Suprapubic skin (tissue), 4 donors: ENCODE results near the gene MAP1LC3B. TPM values are rescaled to one million over a fixed set of nuclear protein-coding genes. Genes with fewer than 3 reads are reported as not detected.

Source experiments
- DNase-seq, 2 donors: peaks; one replicate each; pipeline ENCODE4 v3.0.0-alpha.2; 2019; ENCODE audit warnings: low spot score in 2 of 2
- H3K27ac ChIP-seq: fragments of 200-600 bp; sonication (generic); one replicate; pipeline ENCODE4 v1.5.1; 2019
- H3K27me3 ChIP-seq: fragments of 200-600 bp; sonication (generic); one replicate; pipeline ENCODE4 v1.5.1; 2019
- H3K36me3 ChIP-seq: fragments of 200-600 bp; sonication (generic); one replicate; pipeline ENCODE4 v1.5.1; 2019
- H3K4me1 ChIP-seq: fragments of 200-600 bp; sonication (generic); one replicate; pipeline ENCODE4 v1.5.1; 2019
- H3K4me3 ChIP-seq: fragments of 200-600 bp; sonication (generic); one replicate; pipeline ENCODE4 v1.5.1; 2019; ENCODE audit warnings: mild to moderate bottlenecking
- H3K9me3 ChIP-seq: fragments of 200-600 bp; sonication (generic); one replicate; pipeline ENCODE4 v1.5.1; 2019
- CTCF ChIP-seq, 2 donors: fragments of 200-600 bp in 1 of 2; fragments of 450-650 bp in 1 of 2; sonication (generic) in 1 of 2; IDR thresholded peaks; one replicate each; pipeline ENCODE4 v1.5.1; 2016 to 2019; ENCODE audit warnings: antibody characterized with exemption in 2 of 2, mild to moderate bottlenecking in 1 of 2, moderate library complexity in 1 of 2
- EP300 ChIP-seq: sonication (generic); formaldehyde crosslinking; IDR thresholded peaks from one replicate; pipeline ENCODE4 v1.6.1; 2017; ENCODE audit warnings: antibody characterized with exemption
- POLR2A ChIP-seq, 2 donors: fragments of 450-650 bp; IDR thresholded peaks; one replicate each; pipeline ENCODE4 v1.6.1; 2017; ENCODE audit warnings: antibody characterized with exemption in 2 of 2, mild to moderate bottlenecking in 2 of 2, moderate library complexity in 2 of 2
- POLR2AphosphoS5 ChIP-seq, 3 donors: sonication (generic); formaldehyde crosslinking; IDR thresholded peaks; one replicate each; pipeline ENCODE4 v1.6.1; 2017; ENCODE audit warnings: antibody characterized with exemption in 3 of 3
- WGBS: methylation state at CpG from one replicate; pipeline ENCODE4 v1.1.5; 2018; 5-methylcytosine and 5-hydroxymethylcytosine counted together
- total RNA-seq, 4 donors: library from RNA; depleted of rRNA; stranded (reverse); fragments of >200 nt; gene quantifications; one replicate each; pipeline ENCODE4 v1.1.0, GENCODE V29; 2016

Gene MAP1LC3B
- total RNA-seq, 4 donors from 2014 or later: 57.8 to 82.0 (median 71.3) TPM

- H3K27me3 ChIP-seq: no peaks in the 10 kb centered on the region
- peak; percentile 29 to 41 for DNase-seq
- no peak overlapping the region for H3K27ac ChIP-seq
- TF ChIP-seq CTCF (IDR thresholded peaks at IDR 0.05) (no peak), EP300 (no peak), POLR2AphosphoS5 (IDR thresholded peaks at IDR 0.05) (no peak), POLR2A (IDR thresholded peaks at IDR 0.05) (no peak)
- H3K9me3 ChIP-seq: no peaks in the 10 kb centered on the region
- H3K36me3 ChIP-seq: peaks cover 25% of the 10 kb centered on the region
- H3K4me3 ChIP-seq: no peak overlapping the region
- H3K4me1 ChIP-seq: no peaks in the 10 kb centered on the region
- 89% methylated on average over 18 of the region's 18 CpGs for WGBS
Measured at GRCh38 chr16:87426423-87427215, 34.5 kb downstream of the MAP1LC3B start.

- H3K27ac ChIP-seq: no peak overlapping the region
- 58% methylated on average over 6 of the region's 7 CpGs for WGBS
- H3K36me3 ChIP-seq: peaks cover 13% of the 10 kb centered on the region
- no peaks in the 10 kb centered on the region for H3K9me3 ChIP-seq
- H3K27me3 ChIP-seq: no peaks in the 10 kb centered on the region
- no peak for DNase-seq
- no peak overlapping the region for H3K4me3 ChIP-seq
- TF ChIP-seq POLR2AphosphoS5 (IDR thresholded peaks at IDR 0.05) (no peak), EP300 (no peak), POLR2A (IDR thresholded peaks at IDR 0.05) (no peak), CTCF (IDR thresholded peaks at IDR 0.05) (no peak)
- peaks cover 10% of the 10 kb centered on the region for H3K4me1 ChIP-seq
Measured at GRCh38 chr16:87431926-87432325, 39.8 kb downstream of the MAP1LC3B start.

GRCh38 chr16:87432330-87432915 is 40.3 kb downstream of the MAP1LC3B start:
- no peak overlapping the region for H3K27ac ChIP-seq
- H3K4me1 ChIP-seq: peaks cover 10% of the 10 kb centered on the region

GRCh38 chr16:87434146-87434667 is 42.1 kb downstream of the MAP1LC3B start:
- WGBS: 85% methylated on average over 22 of the region's 22 CpGs
- H3K27ac ChIP-seq: no peak overlapping the region
- peaks cover 10% of the 10 kb centered on the region for H3K4me1 ChIP-seq
- peaks cover 10% of the 10 kb centered on the region for H3K36me3 ChIP-seq
- no peaks in the 10 kb centered on the region for H3K27me3 ChIP-seq
- TF ChIP-seq POLR2AphosphoS5 (IDR thresholded peaks at IDR 0.05): no peak
- no peak for TF ChIP-seq POLR2A (IDR thresholded peaks at IDR 0.05)
- TF ChIP-seq EP300: no peak
- TF ChIP-seq CTCF (IDR thresholded peaks at IDR 0.05): no peak
- no peak for DNase-seq
- no peak overlapping the region for H3K4me3 ChIP-seq
- H3K9me3 ChIP-seq: no peaks in the 10 kb centered on the region

More at GRCh38 chr16:87432330-87432915, 40.3 kb downstream of the MAP1LC3B start:
- DNase-seq: no peak
- H3K9me3 ChIP-seq: no peaks in the 10 kb centered on the region
- no peaks in the 10 kb centered on the region for H3K27me3 ChIP-seq
- TF ChIP-seq EP300 (no peak), POLR2AphosphoS5 (IDR thresholded peaks at IDR 0.05) (no peak), POLR2A (IDR thresholded peaks at IDR 0.05) (no peak), CTCF (IDR thresholded peaks at IDR 0.05) (no peak)
- WGBS: 87% methylated on average over 7 of the region's 15 CpGs
- no peak overlapping the region for H3K4me3 ChIP-seq
- H3K36me3 ChIP-seq: peaks cover 13% of the 10 kb centered on the region
